HG02943 (cell line): ENCODE data around the gene VAV2.

ENCODE experiments used
- ATAC-seq: cut with Tn5 transposase; IDR thresholded peaks from one replicate; pipeline ENCODE4 v1.9.1; 2021; ENCODE audit warnings: mild to moderate bottlenecking, low read depth, moderate library complexity; ENCODE audit not compliant: unreplicated experiment

Gene VAV2

DNA sequence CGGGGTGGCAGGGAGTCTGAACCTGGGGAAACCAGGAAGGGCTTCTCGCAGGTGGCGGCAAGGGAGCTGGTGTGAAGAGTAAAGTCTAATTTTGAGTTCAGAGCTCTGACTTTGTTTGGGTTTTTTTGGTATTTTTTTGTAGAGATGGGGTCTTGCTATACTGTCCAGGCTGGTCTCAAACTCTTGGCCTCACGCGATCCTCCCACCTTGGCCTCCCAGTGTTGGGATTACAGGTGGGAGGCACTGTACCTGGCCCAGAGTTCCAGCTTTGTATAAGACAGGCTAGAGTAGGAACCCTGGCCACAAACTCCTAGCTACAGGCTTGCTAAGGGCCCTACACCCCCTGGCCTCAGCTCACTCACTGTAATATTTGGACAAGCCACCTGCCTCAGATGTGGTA lies 148.9 kb downstream of the VAV2 start:
- ATAC-seq: no peak

GRCh38 chr9:133842721-133843227 lies 149.3 kb downstream of the VAV2 start:
- ATAC-seq: no peak

- ATAC-seq: no peak
Measured at GRCh38 chr9:133842174-133842573, 149.9 kb downstream of the VAV2 start.

DNA sequence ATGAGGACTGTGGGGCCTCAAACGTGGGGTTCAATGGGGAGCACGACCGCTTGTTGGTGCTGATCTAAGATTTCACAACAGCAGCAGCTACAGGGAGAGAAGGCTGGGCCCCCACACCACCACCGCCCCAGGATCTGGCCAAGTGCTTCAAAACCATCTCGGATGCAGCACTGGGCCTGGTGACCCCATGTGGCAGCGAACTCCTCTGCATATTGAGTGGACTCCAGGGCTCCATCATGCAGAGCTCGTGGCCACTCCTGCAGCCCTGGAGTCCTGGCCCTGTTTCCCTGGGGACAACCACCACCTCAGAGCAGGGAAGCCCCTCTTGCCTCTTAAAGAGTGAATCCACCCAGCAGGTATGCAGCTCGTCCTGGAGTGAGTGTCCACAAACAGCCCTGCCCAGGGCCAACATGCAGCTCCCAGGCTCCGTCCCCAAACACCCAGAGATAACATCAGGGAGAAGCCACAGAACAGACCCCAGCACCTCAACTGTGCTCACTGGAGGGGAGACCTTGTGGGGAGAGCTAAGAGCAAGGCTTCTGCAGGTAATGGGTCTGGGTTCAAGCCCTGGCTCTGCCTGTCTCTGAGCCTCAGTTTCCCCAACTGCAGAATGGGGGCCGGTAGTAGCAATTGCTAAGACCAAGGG lies 150.8 kb downstream of the VAV2 start:
- ATAC-seq: no peak

GRCh38 chr9:133839822-133840329 lies 152.2 kb downstream of the VAV2 start:
- no peak for ATAC-seq

GRCh38 chr9:133838859-133839507 lies 153.1 kb downstream of the VAV2 start:
- no peak for ATAC-seq

DNA sequence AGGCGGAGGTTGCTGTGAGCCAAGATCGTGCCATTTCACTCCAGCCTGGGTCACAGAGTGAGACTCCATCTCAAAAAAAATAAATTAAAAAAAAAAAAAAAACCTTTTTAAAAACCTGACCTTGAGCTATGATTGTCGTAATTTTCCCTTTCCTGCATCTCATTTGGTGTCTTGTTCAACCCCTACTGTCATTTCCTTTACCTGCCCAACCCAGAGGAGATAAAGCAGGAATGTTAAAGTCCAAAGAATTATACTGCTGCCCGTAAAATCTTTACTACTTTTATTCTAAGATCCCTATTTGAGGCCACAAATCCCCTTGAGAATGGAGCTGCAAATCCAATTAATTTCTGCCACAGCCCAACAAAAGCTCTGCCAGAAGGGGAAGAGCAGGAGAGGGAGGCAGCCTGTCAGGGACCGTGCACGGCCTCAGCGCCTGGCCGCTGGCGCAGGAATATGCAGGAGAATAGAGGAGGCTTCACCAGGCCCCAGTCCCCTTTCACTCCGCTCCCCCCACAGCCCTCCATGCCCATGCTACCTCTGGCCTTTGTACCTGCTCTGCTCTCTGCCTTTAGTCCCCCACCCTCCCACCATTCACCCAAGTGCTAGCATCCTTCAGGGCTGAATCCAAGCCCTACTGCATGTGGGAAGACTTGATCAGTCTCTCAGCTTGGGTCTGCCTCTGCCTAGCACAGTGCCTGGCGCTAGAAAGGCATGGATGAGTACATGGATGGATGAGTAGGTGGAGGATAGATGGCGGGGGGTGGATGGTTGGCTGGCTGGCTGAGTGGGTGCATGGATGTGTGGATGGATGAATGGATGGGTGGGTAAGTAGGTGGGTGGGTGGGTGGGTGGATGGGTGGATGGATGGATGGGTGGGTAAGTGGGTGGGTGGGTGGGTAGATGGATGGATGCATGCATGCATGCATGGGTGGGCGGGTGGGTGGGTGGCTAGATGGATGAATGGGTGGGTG lies 154.2 kb downstream of the VAV2 start:
- no peak for ATAC-seq

DNA sequence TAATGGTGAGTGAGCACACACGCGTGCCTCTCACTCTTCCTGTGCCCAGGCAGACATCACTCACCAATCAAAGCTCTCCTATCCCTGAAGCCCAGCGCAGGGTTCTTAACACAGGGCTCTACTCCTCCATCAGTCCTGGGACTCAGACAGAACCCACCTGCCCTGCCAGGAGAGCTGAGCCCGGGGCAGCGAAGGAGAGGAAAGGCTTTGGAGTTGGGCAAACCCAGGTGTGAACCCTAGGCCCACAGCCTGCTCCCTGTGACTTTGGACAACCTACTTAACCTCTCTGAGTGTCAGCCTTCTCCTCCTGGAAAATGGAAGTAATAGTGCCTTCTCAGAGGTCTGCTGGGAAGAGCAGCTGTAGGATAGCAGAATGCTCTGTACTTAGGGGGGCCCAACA lies 155.3 kb downstream of the VAV2 start:
- ATAC-seq: no peak

- ATAC-seq: no peak
Measured at GRCh38 chr9:133836001-133836758, 155.9 kb downstream of the VAV2 start.

DNA sequence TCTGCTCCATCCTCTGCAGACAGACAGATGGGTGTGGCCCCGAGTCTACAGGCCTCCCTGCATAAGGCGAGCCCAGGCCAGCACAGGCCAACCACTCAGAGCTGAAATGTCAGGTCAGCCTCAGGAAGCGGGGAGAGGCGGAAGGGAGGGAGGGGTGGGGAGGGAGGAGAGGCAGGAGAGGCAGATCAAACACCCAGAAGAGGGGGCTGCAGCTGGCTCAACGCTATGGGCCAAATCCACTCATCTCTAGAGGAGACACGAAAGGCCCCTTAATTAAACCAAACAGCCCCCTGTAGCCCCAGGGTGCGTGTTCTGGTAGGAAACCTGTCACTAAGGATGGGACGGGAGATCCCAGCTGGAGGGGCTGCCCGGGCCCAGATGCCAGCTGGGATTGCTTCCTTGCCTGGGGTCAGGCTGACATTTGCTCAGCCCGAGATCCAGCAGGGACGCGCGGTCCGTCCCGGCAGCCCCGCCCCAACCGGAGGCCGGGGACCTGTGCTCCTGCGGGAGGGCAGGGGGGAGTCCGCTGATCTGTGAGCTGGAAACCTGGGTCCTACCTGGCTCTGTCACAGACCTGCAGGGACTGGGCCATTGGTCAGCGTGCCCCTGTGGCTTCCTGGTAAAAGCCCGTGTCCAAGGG lies 156.7 kb downstream of the VAV2 start:
- no peak for ATAC-seq

DNA sequence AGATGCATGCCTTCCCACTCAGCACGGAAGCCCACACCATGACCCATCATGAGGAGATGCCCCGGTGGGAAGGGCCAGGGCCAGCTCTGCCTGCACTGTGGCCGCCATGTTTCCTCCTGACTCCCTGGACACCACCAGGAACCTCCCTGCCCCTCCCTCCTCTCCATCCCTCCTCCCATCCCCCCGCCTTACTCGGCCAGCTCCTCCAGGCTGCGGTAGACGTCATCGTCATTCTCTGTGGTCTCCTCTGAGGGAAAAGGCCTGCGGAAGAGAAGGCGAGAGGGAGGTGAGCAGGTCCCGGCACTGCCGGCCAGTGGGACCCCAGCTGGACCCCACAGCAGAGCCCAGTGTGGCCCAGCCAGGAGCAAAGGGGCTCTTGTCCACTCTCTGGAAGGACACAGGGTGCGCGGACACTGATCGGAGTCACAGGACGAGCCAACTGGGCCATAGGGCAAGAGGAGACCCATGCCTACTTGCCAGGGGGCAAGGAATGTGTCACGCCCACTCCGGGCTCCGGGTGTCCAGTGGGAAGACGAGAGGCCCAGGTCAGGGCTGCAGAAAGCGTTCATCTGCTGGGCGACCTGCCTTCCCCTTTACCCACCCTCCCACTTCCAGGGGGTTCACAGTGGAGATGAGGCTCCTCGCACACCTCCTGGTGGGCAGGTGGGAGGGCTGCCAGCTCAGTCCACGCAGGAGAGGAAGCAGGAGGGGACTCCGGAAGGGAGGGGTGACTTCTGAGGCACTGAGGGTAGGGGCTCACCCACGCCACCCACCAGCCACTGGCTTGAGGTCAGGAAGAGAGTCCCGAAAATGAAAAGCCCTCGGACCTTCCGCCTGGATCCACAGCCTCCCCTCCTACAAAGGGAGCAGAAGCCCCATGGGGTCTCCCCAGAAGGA lies 157.8 kb downstream of the VAV2 start:
- ATAC-seq: no peak

GRCh38 chr9:133833388-133834025 lies 158.6 kb downstream of the VAV2 start:
- no peak for ATAC-seq

DNA sequence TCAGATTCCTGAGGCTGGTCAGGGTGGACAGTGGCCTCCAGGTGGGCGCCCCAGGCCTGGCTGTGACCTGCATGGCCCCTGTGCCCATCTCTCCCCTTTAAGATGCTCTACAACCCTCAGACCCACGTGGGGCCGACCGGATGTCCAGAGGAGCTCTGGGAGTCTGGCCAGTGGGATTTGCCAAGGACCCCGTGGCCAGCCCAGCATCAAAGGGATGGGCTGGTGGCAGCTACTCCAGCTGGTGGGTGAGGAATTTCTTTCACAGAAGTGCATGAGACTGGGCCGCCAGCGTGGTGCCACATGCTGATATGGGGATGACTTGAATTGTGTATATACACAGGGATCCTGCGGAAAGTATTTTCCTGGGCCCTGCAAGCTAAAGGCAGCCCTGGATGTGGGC lies 159.2 kb downstream of the VAV2 start:
- no peak for ATAC-seq

- ATAC-seq: no peak
Measured at GRCh38 chr9:133830711-133831110, 161.4 kb downstream of the VAV2 start.

DNA sequence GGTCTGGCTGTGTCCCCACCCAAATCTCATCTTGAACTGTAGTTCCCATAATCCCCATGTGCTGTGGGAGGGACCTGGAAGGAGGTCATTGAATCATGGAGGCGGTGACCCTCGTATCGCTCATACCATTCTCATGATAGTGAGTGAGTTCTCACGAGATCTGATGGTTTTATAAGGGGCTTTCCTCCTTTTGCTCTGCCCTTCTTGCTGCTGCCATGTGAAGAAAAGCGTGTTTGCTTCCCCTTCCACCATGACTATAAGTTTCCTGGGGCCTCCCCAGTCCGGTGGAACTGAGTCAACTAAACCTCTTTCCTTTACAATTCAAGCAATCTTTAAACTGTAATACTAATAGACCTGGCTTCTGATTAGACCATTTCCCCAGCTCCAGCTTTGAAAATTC lies 161.8 kb downstream of the VAV2 start:
- no peak for ATAC-seq

DNA sequence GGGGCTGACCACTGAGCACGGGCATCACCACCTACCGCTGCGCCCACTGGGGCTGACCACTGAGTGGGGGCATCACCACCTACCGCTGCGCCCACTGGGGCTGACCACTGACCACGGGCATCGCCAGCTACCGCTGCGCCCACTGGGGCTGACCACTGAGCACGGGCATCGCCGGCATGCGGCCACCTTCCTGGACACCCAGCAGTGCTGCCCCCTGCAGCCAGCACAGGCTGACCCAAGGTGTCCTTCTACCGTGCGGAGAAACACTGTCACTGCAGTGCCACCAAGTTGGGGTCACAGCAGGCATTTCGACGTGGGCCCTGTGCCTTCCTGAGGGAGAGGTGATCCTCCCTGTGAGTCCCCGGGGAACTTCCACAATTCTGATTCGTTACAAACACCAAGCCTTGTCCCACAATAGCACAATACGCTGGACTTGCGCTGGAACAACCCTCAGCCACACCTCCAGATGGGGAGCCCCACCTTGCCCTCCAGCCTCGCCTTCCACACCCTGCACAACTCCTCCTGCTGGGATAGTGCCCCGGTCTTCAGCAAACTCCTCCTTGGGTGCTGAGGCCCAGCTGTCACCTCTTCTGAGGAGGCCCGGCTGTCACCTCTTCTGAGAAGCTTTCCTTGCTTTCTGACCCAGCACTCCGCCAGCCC lies 163.7 kb downstream of the VAV2 start:
- no peak for ATAC-seq

GRCh38 chr9:133826289-133827085 lies 165.6 kb downstream of the VAV2 start:
- ATAC-seq: no peak
